ENCODE measurements around the gene LUM.

Gene LUM

DNA sequence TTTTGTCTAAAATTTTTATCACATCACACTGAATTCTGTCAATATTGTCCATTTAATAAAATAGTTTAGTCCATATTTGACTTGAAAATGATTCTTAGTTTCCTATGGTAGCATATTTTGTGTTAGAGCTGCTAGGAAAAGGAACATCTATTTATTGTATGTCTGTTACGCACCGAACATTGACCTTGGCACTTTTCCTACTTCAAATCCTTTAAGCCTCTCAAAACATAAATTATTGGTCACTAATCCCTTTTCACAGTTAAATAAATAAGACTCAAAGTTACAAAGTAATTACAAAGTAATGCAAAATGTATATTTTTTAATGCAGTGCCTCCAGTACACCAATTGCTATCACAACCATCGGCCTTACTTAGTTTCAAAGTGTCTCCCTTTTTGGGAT is 42.8 kb upstream of the LUM start:
- Histone ChIP-seq H3K4me3 (ENCODE audit: low read length) (no peak overlapping the region), H3K4me2 (ENCODE audit: low read length) (no peak overlapping the region), H3K27me3 (ENCODE audit: control insufficient read depth, low read length) (no peaks in the 10 kb centered on the region), H3K27ac (ENCODE audit: low read depth, low read length) (no peak overlapping the region), H3K4me1 (ENCODE audit: control insufficient read depth, low read length) (no peaks in the 10 kb centered on the region), H3K36me3 (ENCODE audit: control insufficient read depth, low read length) (no peaks in the 10 kb centered on the region), H3K9me3 (ENCODE audit: control insufficient read depth, insufficient read depth, low read length) (no peaks in the 10 kb centered on the region), H3K9me2 (replicated peaks; ENCODE audit: control insufficient read depth, low read length) (no peaks in the 10 kb centered on the region), H3K79me2 (ENCODE audit: control insufficient read depth, low read length) (no peaks in the 10 kb centered on the region), H3F3A (ENCODE audit: control insufficient read depth, insufficient read depth) (no peaks in the 10 kb centered on the region), H4K20me1 (ENCODE audit: control insufficient read depth, insufficient read depth, low read depth, low read length) (no peaks in the 10 kb centered on the region)
- TF ChIP-seq EZH2phosphoT487 (IDR thresholded peaks at IDR 0.05; ENCODE audit: borderline replicate concordance, low read length), result no peak
- TF ChIP-seq, protein P1, sequence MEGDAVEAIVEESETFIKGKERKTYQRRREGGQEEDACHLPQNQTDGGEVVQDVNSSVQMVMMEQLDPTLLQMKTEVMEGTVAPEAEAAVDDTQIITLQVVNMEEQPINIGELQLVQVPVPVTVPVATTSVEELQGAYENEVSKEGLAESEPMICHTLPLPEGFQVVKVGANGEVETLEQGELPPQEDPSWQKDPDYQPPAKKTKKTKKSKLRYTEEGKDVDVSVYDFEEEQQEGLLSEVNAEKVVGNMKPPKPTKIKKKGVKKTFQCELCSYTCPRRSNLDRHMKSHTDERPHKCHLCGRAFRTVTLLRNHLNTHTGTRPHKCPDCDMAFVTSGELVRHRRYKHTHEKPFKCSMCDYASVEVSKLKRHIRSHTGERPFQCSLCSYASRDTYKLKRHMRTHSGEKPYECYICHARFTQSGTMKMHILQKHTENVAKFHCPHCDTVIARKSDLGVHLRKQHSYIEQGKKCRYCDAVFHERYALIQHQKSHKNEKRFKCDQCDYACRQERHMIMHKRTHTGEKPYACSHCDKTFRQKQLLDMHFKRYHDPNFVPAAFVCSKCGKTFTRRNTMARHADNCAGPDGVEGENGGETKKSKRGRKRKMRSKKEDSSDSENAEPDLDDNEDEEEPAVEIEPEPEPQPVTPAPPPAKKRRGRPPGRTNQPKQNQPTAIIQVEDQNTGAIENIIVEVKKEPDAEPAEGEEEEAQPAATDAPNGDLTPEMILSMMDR (IDR thresholded peaks at IDR 0.05; ENCODE audit: low read depth, low read length, poor library complexity, severe bottlenecking), result no peak

DNA sequence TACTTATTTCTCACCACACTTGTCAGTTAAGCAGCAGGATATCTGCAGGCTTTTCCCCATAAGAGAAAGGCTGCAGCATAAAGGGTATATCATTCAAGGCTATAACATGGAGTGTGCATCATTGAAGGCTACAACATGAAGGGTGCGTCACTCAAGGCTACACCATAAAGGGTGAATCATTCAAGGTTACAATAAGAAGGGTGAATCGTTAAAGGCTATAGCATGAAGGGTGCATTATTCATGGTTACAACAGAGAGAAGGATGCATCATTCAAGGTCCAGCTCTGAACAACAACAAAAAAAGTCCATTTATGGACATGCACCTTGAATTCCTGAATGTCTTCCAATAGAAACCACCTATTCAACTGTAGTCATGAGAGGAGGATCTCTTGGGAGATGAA is 32.8 kb upstream of the LUM start:
- H3K4me1 ChIP-seq (ENCODE audit: control insufficient read depth, low read length), result no peaks in the 10 kb centered on the region
- no peaks in the 10 kb centered on the region for H3F3A ChIP-seq (ENCODE audit: control insufficient read depth, insufficient read depth)
- H3K27me3 ChIP-seq (ENCODE audit: control insufficient read depth, low read length), result no peaks in the 10 kb centered on the region
- H3K36me3 ChIP-seq (ENCODE audit: control insufficient read depth, low read length), result no peaks in the 10 kb centered on the region
- no peak overlapping the region for H3K27ac ChIP-seq (ENCODE audit: low read depth, low read length)
- H3K4me3 ChIP-seq (ENCODE audit: low read length), result no peak overlapping the region
- TF ChIP-seq, protein P1 (IDR thresholded peaks at IDR 0.05; ENCODE audit: low read depth, low read length, poor library complexity, severe bottlenecking), result no peak
- TF ChIP-seq EZH2phosphoT487 (IDR thresholded peaks at IDR 0.05; ENCODE audit: borderline replicate concordance, low read length), result no peak
- H3K9me3 ChIP-seq (ENCODE audit: control insufficient read depth, insufficient read depth, low read length), result no peaks in the 10 kb centered on the region
- no peaks in the 10 kb centered on the region for H3K79me2 ChIP-seq (ENCODE audit: control insufficient read depth, low read length)
- H4K20me1 ChIP-seq (ENCODE audit: control insufficient read depth, insufficient read depth, low read depth, low read length), result no peaks in the 10 kb centered on the region
- no peaks in the 10 kb centered on the region for H3K9me2 ChIP-seq (replicated peaks; ENCODE audit: control insufficient read depth, low read length)
- H3K4me2 ChIP-seq (ENCODE audit: low read length), result no peak overlapping the region

DNA sequence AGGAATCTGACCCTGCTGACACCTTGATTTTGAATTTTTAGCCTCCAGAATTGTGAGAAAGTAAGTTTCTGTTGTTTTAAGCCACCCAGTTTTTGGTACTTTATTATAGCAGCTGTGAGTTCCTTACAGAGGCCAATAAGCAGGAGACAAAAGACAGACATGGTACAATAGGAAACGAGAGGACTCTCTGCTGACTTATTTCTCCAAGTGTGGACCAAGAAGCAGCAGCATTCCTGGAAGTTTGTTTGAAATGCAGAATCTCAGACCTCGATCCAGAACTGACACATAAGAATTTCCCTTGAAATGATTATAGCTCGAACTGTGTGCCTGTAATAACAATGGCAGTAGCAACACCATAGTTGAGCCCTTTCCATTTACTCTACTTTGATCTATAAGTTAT is 31.9 kb upstream of the LUM start:
- Histone ChIP-seq H3K4me1 (ENCODE audit: control insufficient read depth, low read length) (no peaks in the 10 kb centered on the region), H3K27me3 (ENCODE audit: control insufficient read depth, low read length) (no peaks in the 10 kb centered on the region), H3K36me3 (ENCODE audit: control insufficient read depth, low read length) (no peaks in the 10 kb centered on the region), H3K9me2 (replicated peaks; ENCODE audit: control insufficient read depth, low read length) (no peaks in the 10 kb centered on the region), H3K9me3 (ENCODE audit: control insufficient read depth, insufficient read depth, low read length) (no peaks in the 10 kb centered on the region), H4K20me1 (ENCODE audit: control insufficient read depth, insufficient read depth, low read depth, low read length) (no peaks in the 10 kb centered on the region), H3K79me2 (ENCODE audit: control insufficient read depth, low read length) (no peaks in the 10 kb centered on the region), H3K4me2 (ENCODE audit: low read length) (no peak overlapping the region), H3F3A (ENCODE audit: control insufficient read depth, insufficient read depth) (no peaks in the 10 kb centered on the region), H3K4me3 (ENCODE audit: low read length) (no peak overlapping the region), H3K27ac (ENCODE audit: low read depth, low read length) (no peak overlapping the region)
- no peak for TF ChIP-seq EZH2phosphoT487 (IDR thresholded peaks at IDR 0.05; ENCODE audit: borderline replicate concordance, low read length)
- TF ChIP-seq, protein P1 (IDR thresholded peaks at IDR 0.05; ENCODE audit: low read depth, low read length, poor library complexity, severe bottlenecking), result no peak

DNA sequence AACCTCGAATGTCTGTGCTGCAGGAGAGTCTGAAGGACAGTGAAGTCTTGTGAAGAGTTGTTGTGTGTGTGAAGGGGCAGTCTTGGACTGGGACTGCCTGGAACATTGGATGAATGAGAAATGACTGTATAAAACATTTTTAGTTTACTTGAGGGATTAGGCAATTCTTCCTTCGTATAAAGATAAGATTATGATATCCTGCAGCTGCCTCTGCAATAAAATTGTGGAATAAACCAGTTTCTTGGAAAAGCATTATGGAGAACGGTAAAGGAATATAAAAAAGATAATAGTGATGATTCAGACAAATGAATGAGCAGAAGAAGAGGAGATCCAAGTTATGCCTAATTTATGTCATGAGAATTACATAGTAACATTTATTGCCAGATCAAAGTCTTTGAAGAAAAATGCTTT is 30.9 kb upstream of the LUM start:
- H3K27ac ChIP-seq (ENCODE audit: low read depth, low read length), result no peak overlapping the region
- H4K20me1 ChIP-seq (ENCODE audit: control insufficient read depth, insufficient read depth, low read depth, low read length), result no peaks in the 10 kb centered on the region
- no peak overlapping the region for H3K4me2 ChIP-seq (ENCODE audit: low read length)
- H3K9me3 ChIP-seq (ENCODE audit: control insufficient read depth, insufficient read depth, low read length), result no peaks in the 10 kb centered on the region
- no peaks in the 10 kb centered on the region for H3F3A ChIP-seq (ENCODE audit: control insufficient read depth, insufficient read depth)
- H3K4me1 ChIP-seq (ENCODE audit: control insufficient read depth, low read length), result no peaks in the 10 kb centered on the region
- no peaks in the 10 kb centered on the region for H3K36me3 ChIP-seq (ENCODE audit: control insufficient read depth, low read length)
- no peaks in the 10 kb centered on the region for H3K27me3 ChIP-seq (ENCODE audit: control insufficient read depth, low read length)
- no peak overlapping the region for H3K4me3 ChIP-seq (ENCODE audit: low read length)
- TF ChIP-seq, protein P1 (IDR thresholded peaks at IDR 0.05; ENCODE audit: low read depth, low read length, poor library complexity, severe bottlenecking), result no peak
- no peak for TF ChIP-seq EZH2phosphoT487 (IDR thresholded peaks at IDR 0.05; ENCODE audit: borderline replicate concordance, low read length)
- H3K79me2 ChIP-seq (ENCODE audit: control insufficient read depth, low read length), result no peaks in the 10 kb centered on the region
- no peaks in the 10 kb centered on the region for H3K9me2 ChIP-seq (replicated peaks; ENCODE audit: control insufficient read depth, low read length)

Measured in DOHH2 (cell line).